Neural cell (in vitro differentiated cells): ENCODE data around the gene PCP4L1. TPM values are rescaled to one million over a fixed set of nuclear protein-coding genes. Genes with fewer than 3 reads are reported as not detected.

Experiments used
- H2AFZ ChIP-seq: fragments of 200-600, 300-800 bp; sonication (generic), shearing (Covaris generic); 2 replicates; pipeline ENCODE4 v1.6.0; 2014; ENCODE audit warnings: low read depth, mild to moderate bottlenecking, antibody characterized with exemption, low read length, moderate library complexity
- H3F3A ChIP-seq: fragments of 200-600 bp; shearing (Covaris generic); 2 replicates; pipeline ENCODE4 v1.6.1; 2016; ENCODE audit warnings: mild to moderate bottlenecking, moderate library complexity, mixed read lengths, antibody characterized with exemption, low read length; ENCODE audit not compliant: insufficient read depth, poor library complexity, severe bottlenecking
- H3K27ac ChIP-seq: fragments of 200-600, 300-800 bp; sonication (generic), shearing (Covaris generic); 2 replicates; pipeline ENCODE4 v1.5.1; 2014; ENCODE audit warnings: mild to moderate bottlenecking, low read length, moderate library complexity
- H3K27me3 ChIP-seq: fragments of 300-800, 200-600 bp; sonication (generic), shearing (Covaris generic); 2 replicates; pipeline ENCODE4 v1.6.0; 2014; ENCODE audit warnings: mild to moderate bottlenecking, low read depth, low read length, moderate library complexity; ENCODE audit not compliant: insufficient read depth
- H3K36me3 ChIP-seq: fragments of 300-800, 200-600 bp; sonication (generic), shearing (Covaris generic); 2 replicates; pipeline ENCODE4 v1.5.1; 2014; ENCODE audit warnings: mild to moderate bottlenecking, antibody characterized with exemption, low read length, moderate library complexity; ENCODE audit not compliant: insufficient read depth
- H3K4me2 ChIP-seq: fragments of 300-800, 200-600 bp; sonication (generic), shearing (Covaris generic); 2 replicates; pipeline ENCODE4 v1.6.0; 2014; ENCODE audit warnings: mild to moderate bottlenecking, low read length
- H3K4me3 ChIP-seq: fragments of 300-800, 200-600 bp; sonication (generic), shearing (Covaris generic); 2 replicates; pipeline ENCODE4 v1.5.1; 2014; ENCODE audit warnings: mild to moderate bottlenecking, low read length, moderate library complexity
- H3K79me2 ChIP-seq: fragments of 200-600 bp; shearing (Covaris generic); replicated peaks from 2 replicates; pipeline ENCODE4 v1.6.0; 2014; ENCODE audit warnings: mild to moderate bottlenecking, low read length, moderate library complexity; ENCODE audit not compliant: insufficient read depth
- H3K9ac ChIP-seq: fragments of 300-800, 200-600 bp; sonication (generic), shearing (Covaris generic); 2 replicates; pipeline ENCODE4 v1.6.1; 2016; ENCODE audit warnings: mild to moderate bottlenecking, low read length, mixed read lengths
- H3K9me2 ChIP-seq: fragments of 200-600 bp; shearing (Covaris generic); 2 replicates; pipeline ENCODE4 v1.6.1; 2016; ENCODE audit warnings: mild to moderate bottlenecking, low read length, mixed read lengths; ENCODE audit not compliant: insufficient read depth
- H3K9me3 ChIP-seq: fragments of 200-600, 300-800 bp; sonication (generic), shearing (Covaris generic); 2 replicates; pipeline ENCODE4 v1.6.1; 2016; ENCODE audit warnings: mild to moderate bottlenecking, mixed run types, low read length, moderate library complexity, mixed read lengths
- H4K20me1 ChIP-seq: fragments of 200-600 bp; shearing (Covaris generic); 2 replicates; pipeline ENCODE4 v1.6.1; 2016; ENCODE audit warnings: mild to moderate bottlenecking, mixed run types; ENCODE audit not compliant: insufficient read depth
- CTCF ChIP-seq: fragments of 450-650 bp; IDR thresholded peaks from 2 replicates; pipeline ENCODE4 v1.5.1; 2014; ENCODE audit warnings: antibody characterized with exemption, mild to moderate bottlenecking, moderate library complexity; ENCODE audit not compliant: poor library complexity, severe bottlenecking
- EP300 ChIP-seq: fragments of 450-650 bp; conservative IDR thresholded peaks from 2 replicates; pipeline ENCODE4 v1.6.1; 2014; ENCODE audit warnings: antibody characterized with exemption, mild to moderate bottlenecking, moderate library complexity; ENCODE audit not compliant: poor library complexity, severe bottlenecking
- EZH2 ChIP-seq: fragments of 200-600, 300-800 bp; shearing (Covaris generic), sonication (generic); IDR thresholded peaks from 2 replicates; pipeline ENCODE4 v1.6.1; 2014; ENCODE audit warnings: antibody characterized with exemption, low read length, borderline replicate concordance, mild to moderate bottlenecking; ENCODE audit not compliant: insufficient read depth, poor library complexity, severe bottlenecking
- MXI1 ChIP-seq: fragments of 450-650 bp; conservative IDR thresholded peaks from 2 replicates; pipeline ENCODE4 v1.6.1; 2014; ENCODE audit warnings: antibody characterized with exemption, mild to moderate bottlenecking; ENCODE audit not compliant: poor library complexity, severe bottlenecking
- POLR2AphosphoS5 ChIP-seq: IDR thresholded peaks from 2 replicates; pipeline ENCODE4 v1.6.1; 2012
- RAD21 ChIP-seq: fragments of 450-650 bp; conservative IDR thresholded peaks from 2 replicates; pipeline ENCODE4 v1.6.1; 2014; ENCODE audit warnings: antibody characterized with exemption, mild to moderate bottlenecking, moderate library complexity
- REST ChIP-seq: IDR thresholded peaks from 2 replicates; pipeline ENCODE4 v1.6.1; 2012; ENCODE audit warnings: borderline replicate concordance
- SMC3 ChIP-seq: fragments of 450-650 bp; conservative IDR thresholded peaks from 2 replicates; pipeline ENCODE4 v1.6.1; 2014; ENCODE audit warnings: antibody characterized with exemption, mild to moderate bottlenecking, moderate library complexity; ENCODE audit not compliant: poor library complexity
- TAF1 ChIP-seq: IDR thresholded peaks from 2 replicates; pipeline ENCODE4 v1.6.1; 2012; ENCODE audit warnings: low read depth
- polyA plus RNA-seq: library from polyadenylated mRNA; depleted of rRNA; stranded (reverse); fragments of >200 nt; gene quantifications from 2 replicates; pipeline ENCODE4 v1.2.3, GENCODE V29; 2014

Gene PCP4L1
- polyA plus RNA-seq, 1 donor from 2014 or later: 51.2 TPM

- Histone ChIP-seq H3K4me3 (no peak overlapping the region), H3K27ac (no peak overlapping the region), H3K9me3 (no peaks in the 10 kb centered on the region), H3K4me2 (no peak overlapping the region), H3K27me3 (no peaks in the 10 kb centered on the region), H3K36me3 (peaks cover 9% of the 10 kb centered on the region), H2AFZ (no peak overlapping the region), H3F3A (no peaks in the 10 kb centered on the region), H3K9ac (no peak overlapping the region), H3K79me2 (no peaks in the 10 kb centered on the region), H4K20me1 (no peaks in the 10 kb centered on the region), H3K9me2 (no peaks in the 10 kb centered on the region)
- TF ChIP-seq CTCF (no peak), POLR2AphosphoS5 (no peak), SMC3 (no peak), EP300 (no peak), RAD21 (no peak), EZH2 (no peak), REST (no peak), MXI1 (no peak), TAF1 (no peak)
These were observed 41.4 kb upstream of the PCP4L1 start for GRCh38 chr1:161216945-161217712.

GRCh38 chr1:161217831-161218230, 40.7 kb upstream of the PCP4L1 start:
- peaks cover 9% of the 10 kb centered on the region for H3K36me3 ChIP-seq
- no peaks in the 10 kb centered on the region for H3K79me2 ChIP-seq
- no peak overlapping the region for H2AFZ ChIP-seq
- no peaks in the 10 kb centered on the region for H3F3A ChIP-seq
- no peak overlapping the region for H3K4me3 ChIP-seq
- H3K9me3 ChIP-seq: no peaks in the 10 kb centered on the region
- H3K9ac ChIP-seq: no peak overlapping the region
- H4K20me1 ChIP-seq: no peaks in the 10 kb centered on the region
- no peak overlapping the region for H3K4me2 ChIP-seq
- H3K27me3 ChIP-seq: no peaks in the 10 kb centered on the region
- no peaks in the 10 kb centered on the region for H3K9me2 ChIP-seq
- H3K27ac ChIP-seq: no peak overlapping the region
- no peak for TF ChIP-seq RAD21
